Hematopoietic multipotent progenitor cell treated with erythropoietin and hydrocortisone succinate and interleukin-3 and kit ligand, for 17 days (in vitro differentiated cells): Measurements from ENCODE around the gene IGF1.
"Not testable (repeated sequence)": the region's sequence is repeated elsewhere in the genome, so short reads cannot be mapped to it uniquely, and the experiment has no call there.

Experiments
- DNase-seq: peaks from one replicate; pipeline ENCODE4 v3.0.0-alpha.2; 2015; ENCODE audit warnings: low spot score

The IGF1 gene

DNA sequence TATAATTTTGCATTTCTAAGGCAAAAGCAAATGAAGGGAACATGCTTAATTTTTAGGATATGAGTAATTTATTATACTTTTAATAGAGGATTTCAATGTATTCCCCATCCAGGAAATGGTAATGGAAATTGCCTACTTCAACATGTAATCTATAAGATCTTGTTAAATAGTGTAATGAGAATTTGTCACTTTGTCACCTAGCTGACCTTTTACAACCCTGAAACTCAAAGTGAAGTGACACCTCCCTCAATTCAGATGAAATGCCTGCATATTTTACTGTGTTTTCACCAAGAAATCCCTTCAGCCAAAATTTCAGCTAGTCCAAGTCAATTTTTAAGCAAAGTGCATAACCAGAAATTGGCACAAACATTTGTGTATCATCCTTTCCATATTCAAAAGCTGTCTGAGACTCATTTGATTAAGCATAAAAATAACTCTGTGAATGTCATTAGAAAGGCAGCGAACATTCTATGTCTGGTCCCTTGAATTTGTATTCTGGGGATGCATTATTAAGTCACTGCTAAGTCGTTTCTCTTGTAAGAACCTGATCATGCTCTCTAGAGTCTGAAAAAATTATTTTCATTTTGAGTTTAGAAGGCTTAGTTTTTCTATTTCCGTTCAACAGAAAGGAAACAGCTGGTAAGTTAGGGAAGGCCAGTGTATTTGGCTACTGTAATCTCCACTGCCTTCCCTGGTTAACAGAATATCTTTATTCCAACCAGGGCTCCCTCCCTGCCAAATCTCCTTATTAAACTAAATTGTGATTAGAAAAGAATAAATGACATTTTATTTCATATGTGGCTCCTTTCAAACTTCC is 100.8 kb downstream of the IGF1 start:
- no peak for DNase-seq

DNA sequence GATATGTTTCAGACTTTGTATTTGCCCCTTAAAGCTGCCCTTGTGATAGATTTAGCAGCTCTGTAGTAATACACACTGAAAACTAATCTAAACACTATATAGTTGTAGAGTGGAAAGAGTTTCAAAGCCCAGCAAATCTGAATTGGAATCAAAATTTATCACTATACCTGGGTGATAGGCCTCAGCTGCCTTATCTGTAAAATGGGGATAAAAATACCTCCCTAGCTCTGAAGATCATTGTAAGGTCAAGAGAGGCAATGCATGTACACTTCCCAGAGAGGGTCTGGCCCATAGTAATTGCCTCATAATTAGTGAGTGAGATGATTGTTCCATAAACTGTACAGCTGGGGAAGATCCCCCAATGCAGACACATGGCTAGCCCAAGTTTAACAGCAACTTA is 103.6 kb downstream of the IGF1 start:
- DNase-seq: no peak

DNA sequence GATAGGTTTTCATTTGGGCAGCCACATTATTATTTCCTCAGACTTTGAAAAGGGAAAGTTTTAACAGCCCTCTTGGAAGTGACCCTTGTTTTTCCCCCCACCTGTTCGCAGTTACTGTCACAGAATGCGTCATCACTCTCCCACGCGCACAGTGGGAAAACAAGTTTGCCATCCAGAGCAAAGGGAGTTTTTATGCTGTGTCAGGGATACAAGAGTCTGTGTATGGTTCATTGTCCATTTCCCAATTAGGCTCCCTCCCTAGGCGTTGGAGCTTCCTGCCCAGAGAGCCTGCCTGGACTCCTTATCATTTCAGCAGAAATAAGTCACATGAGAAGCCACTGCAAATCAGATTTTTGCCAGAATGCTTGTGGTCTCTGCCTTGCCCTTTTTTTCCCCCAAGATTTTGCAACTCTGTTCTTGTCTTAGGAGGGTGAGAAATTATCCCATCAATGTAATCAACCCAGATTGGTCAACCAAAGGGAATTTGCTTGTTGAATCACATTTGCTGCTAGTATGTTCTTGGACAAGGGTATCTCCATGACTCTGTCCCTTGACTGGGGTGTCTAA is 104.1 kb downstream of the IGF1 start:
- no peak for DNase-seq

DNA sequence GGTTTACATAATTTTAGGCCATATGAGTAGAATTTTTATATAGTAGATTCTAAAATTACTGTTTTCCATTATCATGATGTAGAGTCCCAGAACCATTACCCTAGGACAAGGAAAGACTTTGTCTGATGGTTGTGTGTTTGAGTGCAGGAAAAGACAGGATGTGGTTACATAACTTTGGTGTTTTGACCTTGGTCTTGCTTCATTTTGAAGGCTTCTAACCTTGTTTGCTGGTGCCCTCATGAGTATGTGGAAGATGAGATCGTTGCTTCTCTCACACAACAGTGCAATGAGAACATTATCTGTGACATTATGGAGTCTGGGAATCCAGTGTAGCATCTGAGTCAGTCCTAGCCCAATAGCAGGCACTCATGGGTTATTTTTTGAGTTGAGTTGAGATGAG is 106.2 kb downstream of the IGF1 start:
- no peak for DNase-seq

DNA sequence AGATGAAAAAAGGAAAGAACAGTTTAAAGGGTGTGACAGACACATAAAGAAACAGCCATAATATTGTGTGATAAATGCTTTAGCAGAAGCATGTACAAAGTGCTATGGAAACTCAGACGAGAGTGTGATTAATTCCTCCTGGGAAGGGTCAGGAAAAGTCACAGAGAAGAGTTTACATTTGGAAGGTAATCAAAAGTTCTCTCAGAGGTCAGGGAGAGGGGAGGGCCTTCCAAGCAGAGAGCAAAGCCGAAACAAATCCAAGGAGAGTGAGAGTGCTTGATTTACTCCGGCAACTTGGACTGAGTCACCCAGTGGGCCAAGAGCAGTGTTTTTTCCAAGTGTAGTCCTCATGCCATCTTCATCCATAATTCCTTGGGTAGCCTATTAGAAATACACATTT is 108.3 kb downstream of the IGF1 start:
- DNase-seq: no peak

DNA sequence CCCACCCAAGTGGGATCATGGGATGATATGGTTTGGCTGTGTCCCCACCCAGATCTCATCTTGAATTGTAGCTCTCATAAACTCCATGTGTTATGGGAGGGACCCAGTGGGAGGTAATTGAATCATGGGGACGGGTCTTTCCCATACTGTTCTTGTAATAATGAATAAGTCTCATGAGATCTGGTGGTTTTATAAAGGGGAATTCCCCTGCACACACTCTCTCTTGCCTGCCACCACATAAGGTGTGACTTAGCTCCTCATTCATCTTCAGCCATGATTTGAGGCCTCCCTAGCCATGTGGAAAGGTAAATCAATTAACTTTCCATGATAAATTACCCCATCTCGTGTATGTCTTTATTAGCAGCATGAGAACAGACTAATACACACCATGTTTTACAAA is 109.2 kb downstream of the IGF1 start:
- no peak for DNase-seq

DNA sequence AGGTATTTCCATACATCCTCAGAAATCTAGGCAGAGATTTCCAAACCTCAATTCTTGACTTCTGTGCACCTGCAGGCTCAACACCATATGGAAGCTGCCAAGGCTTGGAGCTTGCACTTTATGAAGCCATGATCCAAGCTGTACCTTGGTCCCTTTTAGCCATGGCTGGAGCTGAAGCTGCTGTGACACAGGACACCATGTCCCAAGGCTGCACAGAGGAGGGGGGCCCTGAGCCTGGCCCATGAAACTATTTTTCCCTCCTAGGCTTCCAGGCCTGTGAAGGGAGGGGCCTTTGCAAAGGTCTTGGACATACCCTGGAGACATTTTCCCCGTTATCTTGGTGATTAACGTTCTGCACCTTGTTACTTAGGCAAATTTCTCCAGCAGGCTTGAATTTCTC is 110.5 kb downstream of the IGF1 start:
- no peak for DNase-seq

DNA sequence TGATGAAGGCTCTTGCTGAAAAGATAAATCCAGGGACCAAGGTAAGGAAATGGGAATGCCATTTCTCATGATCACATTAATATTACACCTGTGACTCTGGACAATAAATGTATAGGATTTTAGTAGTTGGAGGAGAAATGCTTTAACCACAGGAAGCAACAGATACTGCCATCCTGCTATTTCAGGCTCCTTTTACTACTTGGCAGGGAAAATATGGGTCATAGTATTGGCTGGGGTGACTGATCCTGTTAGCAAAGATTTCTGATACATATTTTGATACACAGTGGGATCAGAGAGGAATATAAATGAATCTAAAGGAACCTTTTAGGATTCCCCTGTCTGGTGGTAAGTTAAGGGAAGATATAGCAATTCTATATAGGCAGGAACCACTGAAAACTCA is 115.0 kb downstream of the IGF1 start:
- no peak for DNase-seq

DNA sequence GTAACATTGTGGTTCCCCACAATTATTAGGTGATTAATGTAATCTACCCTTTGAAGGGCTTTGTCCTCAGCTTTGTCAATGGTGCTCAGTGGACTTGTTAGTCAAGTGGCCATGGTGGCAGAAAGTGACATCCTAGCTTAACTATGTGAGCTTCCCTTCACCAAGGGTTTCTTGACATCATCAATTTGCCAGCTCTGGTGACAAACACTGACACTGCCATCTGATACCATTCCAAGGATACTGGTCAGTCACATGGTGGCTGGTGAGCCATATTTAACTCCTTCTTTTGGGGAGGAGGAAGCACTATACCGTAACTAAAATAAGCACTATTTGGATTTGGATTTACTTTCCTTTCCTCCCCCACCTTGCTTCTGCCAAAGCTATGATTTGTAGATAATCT is 115.7 kb downstream of the IGF1 start:
- no peak for DNase-seq

DNA sequence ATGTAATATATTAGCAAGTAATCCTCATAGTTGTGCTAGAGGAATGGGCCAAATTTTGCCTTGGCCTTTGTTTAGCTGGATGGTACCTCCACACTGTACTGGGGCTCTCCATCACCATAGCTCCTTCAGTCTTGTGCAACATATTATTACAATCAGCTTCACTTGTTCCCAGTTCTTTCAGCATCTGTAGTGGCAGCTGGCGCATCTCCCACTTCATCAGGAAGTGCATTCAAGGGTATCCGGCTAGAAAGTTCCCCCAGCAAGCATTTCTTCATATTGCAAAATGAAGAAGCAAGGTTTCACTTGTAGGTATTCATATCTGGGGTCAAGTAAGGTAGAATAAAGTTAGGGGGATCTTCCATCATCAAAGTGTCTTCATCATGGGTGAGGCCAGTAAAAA is 123.7 kb downstream of the IGF1 start:
- DNase-seq: no peak

DNA sequence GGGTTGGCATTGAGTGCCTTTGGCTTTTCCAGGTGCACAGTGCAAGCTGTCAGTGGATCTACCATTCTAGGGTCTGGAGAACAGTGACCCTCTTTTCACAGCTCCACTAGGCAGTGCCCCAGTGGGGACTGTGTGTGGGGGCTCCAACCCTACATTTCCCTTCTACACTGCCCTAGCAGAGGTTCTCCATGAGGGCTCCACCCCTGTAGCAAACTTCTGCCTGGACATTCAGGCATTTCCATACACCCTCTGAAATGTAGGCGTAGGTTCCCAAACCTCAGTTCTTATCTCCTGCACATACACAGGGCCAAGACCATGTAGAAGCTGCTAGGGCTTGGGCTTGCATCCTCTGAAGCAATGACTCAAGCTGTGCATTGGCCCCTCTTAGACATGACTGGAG is 126.1 kb downstream of the IGF1 start:
- DNase-seq: not testable (repeated sequence)

DNA sequence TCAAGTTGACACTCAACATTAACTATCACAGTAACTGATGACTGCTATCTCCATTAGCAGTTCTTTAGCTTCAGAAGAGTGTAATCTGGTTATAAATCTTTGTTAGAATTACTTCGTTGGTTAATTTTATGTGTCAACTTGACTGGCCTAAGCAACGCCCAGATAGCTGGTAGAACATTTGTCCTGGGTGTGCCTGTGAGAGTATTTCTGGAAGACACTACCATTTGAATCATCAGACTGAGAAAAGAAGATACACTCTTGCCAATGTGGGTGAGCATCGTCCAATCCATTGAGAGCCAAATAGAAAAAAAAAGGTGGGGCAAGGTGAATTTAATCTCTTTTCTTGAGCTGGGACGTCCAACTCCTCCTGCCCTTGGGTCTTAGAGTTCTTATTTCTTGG is 129.0 kb downstream of the IGF1 start:
- no peak for DNase-seq

DNA sequence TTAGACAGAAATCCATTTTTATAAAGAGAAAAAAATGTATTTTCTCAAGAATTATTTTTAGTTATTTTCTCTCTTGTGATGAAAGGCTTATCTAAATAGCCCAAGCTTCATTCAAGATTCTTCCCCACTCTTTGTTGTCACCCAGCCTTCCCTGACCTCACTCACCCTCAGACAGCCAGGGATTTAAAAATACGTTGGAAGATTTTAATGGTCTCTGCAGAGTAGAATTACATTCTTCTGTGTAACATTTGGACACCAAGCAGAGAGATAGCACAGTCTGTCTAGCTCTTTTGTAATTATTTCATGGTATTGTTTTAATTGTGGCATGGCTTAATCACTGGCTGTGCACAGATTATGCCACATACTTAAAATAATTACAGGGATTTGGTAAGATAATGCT is 130.3 kb downstream of the IGF1 start:
- DNase-seq: no peak

DNA sequence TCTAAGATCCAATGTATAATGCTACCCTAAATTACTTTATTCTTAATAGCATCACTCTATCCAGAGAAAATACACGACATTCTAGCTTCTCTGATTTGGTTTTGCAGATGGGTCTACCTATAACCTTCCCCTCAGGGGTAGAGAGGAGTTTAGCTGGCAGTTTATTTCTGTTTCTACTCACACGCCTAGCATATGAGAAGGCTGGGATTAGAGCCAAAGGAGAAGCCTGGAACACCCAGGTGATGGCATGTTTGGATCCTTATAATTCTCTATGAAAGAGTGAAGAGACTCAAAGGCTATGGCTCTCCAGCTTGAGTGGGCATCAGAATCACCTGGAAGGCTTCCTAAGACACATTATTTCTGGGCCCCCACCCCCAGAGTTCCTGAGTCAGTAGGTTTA is 131.3 kb downstream of the IGF1 start:
- DNase-seq: no peak

DNA sequence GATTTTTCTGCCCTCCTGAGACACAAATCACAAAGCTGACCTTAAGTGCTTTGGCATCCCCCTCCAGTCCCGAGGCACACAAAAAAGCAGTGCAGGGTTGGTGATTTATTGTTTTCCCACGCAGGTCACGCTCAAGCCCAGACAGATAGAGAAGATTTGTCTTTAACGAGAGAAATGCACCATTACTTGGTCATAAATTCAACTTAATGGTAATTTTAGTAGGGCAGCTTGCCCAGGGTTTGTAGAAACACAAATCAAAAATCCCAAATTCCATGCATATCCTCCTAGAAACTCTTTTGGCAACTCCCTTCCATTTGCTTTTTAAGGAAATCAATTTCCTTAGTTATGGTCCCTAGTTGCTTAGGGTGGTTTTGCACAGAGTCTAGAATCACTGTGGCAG is 132.6 kb downstream of the IGF1 start:
- no peak for DNase-seq
